Lung (tissue), 12 donors: ENCODE results near the gene FHOD3. TPM values are rescaled to one million over a fixed set of nuclear protein-coding genes. Genes with fewer than 3 reads are reported as not detected.

Experiments
- ATAC-seq: fragments of 200-7000 bp; cut with Tn5 transposase; one replicate; pipeline ENCODE4 v1.9.1; 2020; ENCODE audit warnings: moderate number of reproducible peaks; ENCODE audit not compliant: insufficient read depth, low FRiP score
- DNase-seq, 3 donors: peaks; one replicate each; pipeline ENCODE4 v3.0.0-alpha.2; 2013 to 2017
- H3K27ac ChIP-seq, 2 donors: one replicate each; pipeline ENCODE4 v1.5.1; 2013; ENCODE audit warnings: mild to moderate bottlenecking in 2 of 2, moderate library complexity in 2 of 2, control low read depth in 1 of 2, inconsistent platforms in 1 of 2, low read depth in 1 of 2, low read length in 1 of 2
- H3K27me3 ChIP-seq, 3 donors: one replicate each; pipeline ENCODE4 v1.5.1; 2013; ENCODE audit warnings: low read length in 2 of 3; ENCODE audit not compliant: control insufficient read depth in 3 of 3, insufficient read depth in 3 of 3
- H3K36me3 ChIP-seq, 4 donors: one replicate each; pipeline ENCODE4 v1.5.1; 2013; ENCODE audit warnings: low read length in 4 of 4, mild to moderate bottlenecking in 1 of 4, moderate library complexity in 1 of 4; ENCODE audit not compliant: control insufficient read depth in 4 of 4, insufficient read depth in 4 of 4
- H3K4me1 ChIP-seq, 5 donors: one replicate each; pipeline ENCODE4 v1.5.1; 2013; ENCODE audit warnings: low read length in 5 of 5, mild to moderate bottlenecking in 2 of 5, moderate library complexity in 1 of 5; ENCODE audit not compliant: control insufficient read depth in 5 of 5, insufficient read depth in 5 of 5
- H3K4me3 ChIP-seq: one replicate; pipeline ENCODE4 v1.5.1; 2013; ENCODE audit warnings: mild to moderate bottlenecking, control low read depth, moderate library complexity
- H3K9ac ChIP-seq, 2 donors: one replicate each; pipeline ENCODE4 v1.5.1; 2013; ENCODE audit warnings: low read length in 2 of 2, control low read depth in 1 of 2; ENCODE audit not compliant: insufficient read depth in 1 of 2
- H3K9me3 ChIP-seq, 4 donors: one replicate each; pipeline ENCODE4 v1.5.1; 2013; ENCODE audit warnings: low read length in 3 of 4, mild to moderate bottlenecking in 1 of 4, moderate library complexity in 1 of 4; ENCODE audit not compliant: control insufficient read depth in 4 of 4, insufficient read depth in 3 of 4
- WGBS, 2 donors: extraction: QIAGEN DNeasy Blood & Tissue Kit; methylation state at CpG; one replicate each; pipeline ENCODE4 v1.1.7; 2013; 5-methylcytosine and 5-hydroxymethylcytosine counted together
- polyA plus RNA-seq, 2 donors: library from polyadenylated mRNA; stranded (reverse); fragments of 200-250 nt; gene quantifications; one replicate each; pipeline ENCODE4 v1.2.1, GENCODE V29; 2013
- total RNA-seq, 2 donors: library from RNA; depleted of rRNA in 1 of 2; stranded (reverse); fragments of >200 nt in 1 of 2; gene quantifications; one replicate each; pipeline ENCODE4 v1.2.1, GENCODE V29; 2014 to 2021
- TF ChIP-seq, protein P1 (sequence below): IDR thresholded peaks from 2 replicates; pipeline ENCODE4 v1.5.1; 2012; ENCODE audit warnings: mild to moderate bottlenecking; ENCODE audit errors: control extremely low read depth, extremely low read depth
- donor health status: control.
- donor health status: control.
- donor health status: Bipolar disorder and iron deficiency.
- donor health status: healthy.
- donor health status: DM: yes; HTN: yes; CAD: no.

FHOD3 gene
- total and polyA plus RNA-seq, 4 donors = 1.0 to 7.4 (median 2.9) TPM

DNA sequence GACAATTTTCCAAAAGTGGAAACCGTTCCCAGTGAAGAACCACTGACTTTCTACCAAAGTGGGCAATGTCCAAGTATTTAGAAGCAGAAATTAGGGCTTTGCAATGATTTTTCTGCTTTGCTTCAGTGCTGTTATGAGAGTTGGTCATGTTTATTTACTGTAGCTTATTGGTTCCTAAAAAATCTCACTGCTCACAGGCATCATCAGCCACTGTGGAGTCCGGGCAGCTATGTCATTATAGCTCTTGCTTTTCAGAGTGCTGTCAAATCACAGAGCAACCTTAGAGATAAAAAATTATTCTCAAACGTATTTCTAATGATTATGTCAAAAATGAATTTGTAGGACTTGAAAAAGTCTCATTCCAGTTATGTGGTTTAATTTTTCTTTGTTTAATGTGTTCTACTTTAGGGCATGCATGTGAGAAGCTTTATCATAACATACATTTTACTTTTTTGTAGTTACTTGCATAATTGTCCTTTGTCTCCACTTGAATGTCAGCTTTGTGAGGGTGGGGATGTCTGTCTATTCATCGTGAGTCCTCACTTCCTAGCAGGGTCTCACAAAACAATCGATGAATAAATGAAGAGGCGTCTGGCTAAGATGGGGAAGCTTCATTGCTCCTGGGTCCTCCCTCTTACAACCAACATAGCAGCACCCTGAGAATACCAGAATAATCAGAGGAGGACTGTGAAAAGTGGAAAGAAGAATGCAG, 413.7 kb downstream of the FHOD3 start:
- no peak for ATAC-seq
- no peak overlapping the region for H3K4me3 ChIP-seq
- WGBS, 2 donors = 72 to 77% methylated on average over 6 of the region's 6 CpGs

DNA sequence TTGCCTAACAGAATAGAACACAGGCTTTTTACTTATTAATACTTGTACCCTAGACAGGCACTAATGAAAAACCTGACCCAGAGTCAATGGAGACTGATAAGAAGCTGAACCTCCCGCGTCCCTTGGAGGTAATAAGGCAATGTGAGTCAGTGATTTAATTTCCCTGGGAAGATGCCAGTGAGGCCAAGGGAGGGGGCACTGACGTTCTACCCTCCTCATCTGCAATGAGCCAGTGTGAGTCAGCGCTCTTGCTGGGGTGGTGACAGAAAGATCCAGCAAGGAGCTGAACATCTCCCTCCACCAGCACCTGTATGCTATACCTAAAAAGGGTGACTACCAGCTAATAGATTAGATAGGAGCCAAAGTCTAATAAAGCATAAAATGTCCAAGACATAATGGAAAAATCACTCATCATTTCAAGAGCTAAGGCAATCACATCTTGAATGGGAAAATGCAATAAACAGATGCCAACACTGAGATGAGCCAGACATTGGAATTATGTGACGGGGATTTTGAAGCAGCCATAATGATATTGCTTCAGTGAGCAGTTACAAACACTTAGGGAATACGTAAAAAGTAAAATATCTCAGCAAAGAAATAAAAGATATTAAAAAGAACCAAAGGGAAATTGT, 414.4 kb downstream of the FHOD3 start:
- TF ChIP-seq, protein P1, sequence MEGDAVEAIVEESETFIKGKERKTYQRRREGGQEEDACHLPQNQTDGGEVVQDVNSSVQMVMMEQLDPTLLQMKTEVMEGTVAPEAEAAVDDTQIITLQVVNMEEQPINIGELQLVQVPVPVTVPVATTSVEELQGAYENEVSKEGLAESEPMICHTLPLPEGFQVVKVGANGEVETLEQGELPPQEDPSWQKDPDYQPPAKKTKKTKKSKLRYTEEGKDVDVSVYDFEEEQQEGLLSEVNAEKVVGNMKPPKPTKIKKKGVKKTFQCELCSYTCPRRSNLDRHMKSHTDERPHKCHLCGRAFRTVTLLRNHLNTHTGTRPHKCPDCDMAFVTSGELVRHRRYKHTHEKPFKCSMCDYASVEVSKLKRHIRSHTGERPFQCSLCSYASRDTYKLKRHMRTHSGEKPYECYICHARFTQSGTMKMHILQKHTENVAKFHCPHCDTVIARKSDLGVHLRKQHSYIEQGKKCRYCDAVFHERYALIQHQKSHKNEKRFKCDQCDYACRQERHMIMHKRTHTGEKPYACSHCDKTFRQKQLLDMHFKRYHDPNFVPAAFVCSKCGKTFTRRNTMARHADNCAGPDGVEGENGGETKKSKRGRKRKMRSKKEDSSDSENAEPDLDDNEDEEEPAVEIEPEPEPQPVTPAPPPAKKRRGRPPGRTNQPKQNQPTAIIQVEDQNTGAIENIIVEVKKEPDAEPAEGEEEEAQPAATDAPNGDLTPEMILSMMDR = no peak
- ATAC-seq (no peak), DNase-seq (peak in 1 of 3 donors; percentile 15)
- no peaks in the 10 kb centered on the region for H3K9me3 ChIP-seq
- no peaks in the 10 kb centered on the region for H3K36me3 ChIP-seq
- H3K9ac ChIP-seq = no peak overlapping the region
- no peak overlapping the region for H3K4me3 ChIP-seq
- peaks cover 0 to 11% (median 0%) of the 10 kb centered on the region in 5 donors for H3K4me1 ChIP-seq
- no peaks in the 10 kb centered on the region for H3K27me3 ChIP-seq
- WGBS, 2 donors = 68 to 78% methylated on average over 6 of the region's 6 CpGs
- peak overlapping the region in 1 of 2 donors; percentile 90 for H3K27ac ChIP-seq

More for the DNA sequence above, 413.7 kb downstream of the FHOD3 start:
- Histone ChIP-seq H3K9me3 (no peaks in the 10 kb centered on the region), H3K4me1 (peaks cover 0 to 11% (median 0%) of the 10 kb centered on the region in 5 donors), H3K36me3 (no peaks in the 10 kb centered on the region), H3K27ac (peak overlapping the region in 1 of 2 donors; percentile 90), H3K9ac (no peak overlapping the region), H3K27me3 (no peaks in the 10 kb centered on the region)
- TF ChIP-seq, protein P1 = no peak
- DNase-seq = no peak

DNA sequence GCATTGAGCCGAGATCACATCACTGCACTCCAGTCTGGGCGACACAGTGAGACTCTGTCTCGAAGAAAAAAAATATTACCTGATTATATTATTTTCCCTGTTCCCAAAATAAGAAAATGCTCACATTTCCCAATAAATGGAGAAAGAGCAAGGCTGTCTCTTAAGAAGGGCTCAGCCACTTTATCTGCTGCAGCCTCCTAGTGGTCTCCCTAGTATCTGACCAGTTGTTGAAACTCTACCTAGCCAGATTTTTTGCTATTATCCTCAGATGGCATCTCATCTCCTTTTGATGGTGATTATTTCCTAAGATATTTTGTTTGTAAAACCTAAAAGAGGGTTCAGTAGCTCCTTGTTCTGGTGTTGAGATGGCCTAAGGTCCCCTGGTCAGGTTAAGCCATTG, 417.0 kb downstream of the FHOD3 start:
- Histone ChIP-seq H3K36me3 (no peaks in the 10 kb centered on the region), H3K9me3 (no peaks in the 10 kb centered on the region), H3K27me3 (peaks cover 0 to 3% (median 0%) of the 10 kb centered on the region in 3 donors), H3K9ac (no peak overlapping the region), H3K4me3 (no peak overlapping the region), H3K4me1 (peaks cover 0 to 2% (median 0%) of the 10 kb centered on the region in 5 donors), H3K27ac (no peak overlapping the region)
- TF ChIP-seq, protein P1 = no peak
- WGBS, 2 donors = 93 to 96% methylated on average over 3 of the region's 3 CpGs
- ATAC-seq (no peak), DNase-seq (no peak)
